GM21529 (cell line): Measurements from ENCODE around the gene BRD2.

Experiments
- ATAC-seq: cut with Tn5 transposase; IDR thresholded peaks from one replicate; pipeline ENCODE4 v1.9.1; 2021; ENCODE audit not compliant: unreplicated experiment

Gene BRD2

DNA sequence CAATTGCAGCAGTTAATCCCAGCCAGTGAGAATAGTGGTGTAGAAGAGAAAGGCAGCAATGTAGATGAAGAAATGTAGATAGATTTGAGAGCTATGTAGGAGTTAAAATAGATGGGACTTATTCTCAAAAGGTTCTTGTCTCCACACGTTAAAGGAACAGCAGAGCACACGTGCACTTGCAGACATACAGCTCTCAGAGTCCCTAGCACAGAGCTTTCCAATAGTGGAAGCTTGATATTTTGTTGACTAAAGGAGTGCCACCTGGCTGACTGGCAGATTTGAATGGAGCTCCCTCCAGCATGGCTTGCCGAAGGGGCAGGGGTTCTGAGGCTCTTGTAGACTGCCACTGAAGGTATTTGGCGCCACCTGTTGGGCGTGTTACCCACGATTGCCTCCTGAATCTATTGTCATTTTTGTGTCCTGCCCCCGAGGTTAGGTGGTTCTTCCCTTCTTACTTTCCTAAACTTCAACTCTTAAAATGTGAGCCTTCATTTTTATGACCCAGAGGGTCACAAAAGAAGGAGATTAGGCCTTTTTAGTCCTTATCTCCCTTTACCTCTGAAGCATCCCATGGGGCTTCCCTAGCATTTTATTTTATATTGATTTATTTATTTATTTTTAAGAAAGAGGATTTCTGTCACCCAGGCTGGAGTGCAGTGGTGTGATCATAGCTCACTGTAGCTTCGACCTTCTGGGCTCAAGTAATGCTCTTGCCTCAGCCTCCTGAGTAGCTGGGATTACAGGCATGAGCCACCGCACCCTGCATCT is 16.4 kb downstream of the BRD2 start:
- ATAC-seq = peak; percentile 49

DNA sequence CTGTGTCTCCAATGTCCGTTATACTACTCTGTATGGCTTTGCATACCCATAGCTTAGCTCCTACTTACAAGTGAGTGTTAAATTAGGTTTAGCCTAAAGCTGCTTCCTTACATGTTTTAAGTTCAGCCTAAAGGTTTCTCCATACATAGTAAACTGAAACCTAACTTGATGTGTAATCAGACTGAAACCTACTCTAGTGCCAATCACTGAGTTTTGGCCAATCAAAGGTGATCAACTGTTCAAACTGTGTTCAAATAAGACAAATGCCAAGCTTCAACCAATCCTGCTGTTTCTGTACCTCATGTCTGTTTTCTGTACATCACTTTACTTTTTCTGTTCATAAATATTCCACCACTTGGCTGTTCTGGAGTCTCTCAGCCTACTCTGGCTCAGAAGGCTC is 21.0 kb downstream of the BRD2 start:
- no peak for ATAC-seq

GRCh38 chr6:32991972-32992371 is 23.6 kb downstream of the BRD2 start:
- ATAC-seq = no peak

GRCh38 chr6:32993363-32993973 is 25.1 kb downstream of the BRD2 start:
- no peak for ATAC-seq

DNA sequence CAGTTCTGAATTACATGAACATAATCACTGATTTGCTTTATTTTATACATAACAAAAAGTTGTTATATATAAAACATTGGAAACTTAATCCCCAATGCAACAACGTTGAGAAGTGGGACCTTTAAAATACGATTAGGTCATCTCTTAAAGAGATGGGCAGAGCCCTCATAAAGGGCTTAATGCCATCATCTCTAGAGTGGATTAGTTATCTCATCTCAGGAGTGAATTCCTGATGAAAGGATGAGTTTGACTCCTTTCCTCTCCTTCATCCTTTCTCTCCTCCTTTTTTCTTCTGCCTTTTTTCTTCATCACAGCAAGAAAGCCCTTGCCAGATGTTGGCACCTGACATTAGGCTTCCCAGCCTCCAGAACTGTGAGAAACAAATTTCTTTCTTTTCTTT is 27.1 kb downstream of the BRD2 start:
- ATAC-seq = no peak

- ATAC-seq = no peak
Observed at GRCh38 chr6:33000055-33000454, 31.7 kb downstream of the BRD2 start.

GRCh38 chr6:33001685-33002084 is 33.3 kb downstream of the BRD2 start:
- no peak for ATAC-seq

- no peak for ATAC-seq
Observed at GRCh38 chr6:33004940-33005339, 36.5 kb downstream of the BRD2 start.

DNA sequence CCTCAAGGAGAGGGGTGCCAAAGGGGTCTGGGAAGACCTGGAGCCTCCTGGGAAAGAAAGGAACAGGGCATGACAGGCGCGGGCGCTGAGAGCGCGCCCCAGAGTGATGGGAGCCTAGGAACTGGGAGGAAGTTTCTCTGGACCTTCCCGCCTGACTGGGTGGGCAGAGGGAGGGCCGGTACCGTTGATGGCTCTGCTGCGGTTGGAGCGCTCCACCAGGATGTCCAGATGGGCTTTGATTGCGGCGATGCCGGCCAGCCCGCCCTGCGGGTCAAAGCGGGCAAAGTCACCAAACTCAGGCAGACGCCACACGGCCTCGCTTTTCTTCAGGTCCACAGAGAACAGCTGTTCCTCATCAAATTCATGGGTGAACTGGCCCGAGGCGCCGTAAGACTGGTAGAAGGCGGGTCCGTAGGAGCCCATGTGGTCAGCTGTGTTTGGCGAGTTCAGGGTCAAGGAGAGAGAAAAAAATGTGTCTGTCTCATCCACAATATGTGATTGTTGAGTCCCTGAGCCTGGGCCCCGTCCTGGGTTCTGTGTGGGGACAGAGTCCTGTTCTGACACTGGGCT is 39.5 kb downstream of the BRD2 start:
- no peak for ATAC-seq

GRCh38 chr6:33008944-33009861 is 40.8 kb downstream of the BRD2 start, which contains the start of gene HLA-DOA:
TSS of gene HLA-DOA (minus strand) at chr6:33009591.
- ATAC-seq = peak; percentile 90

GRCh38 chr6:33010356-33010755 is 42.0 kb downstream of the BRD2 start:
- ATAC-seq = no peak

DNA sequence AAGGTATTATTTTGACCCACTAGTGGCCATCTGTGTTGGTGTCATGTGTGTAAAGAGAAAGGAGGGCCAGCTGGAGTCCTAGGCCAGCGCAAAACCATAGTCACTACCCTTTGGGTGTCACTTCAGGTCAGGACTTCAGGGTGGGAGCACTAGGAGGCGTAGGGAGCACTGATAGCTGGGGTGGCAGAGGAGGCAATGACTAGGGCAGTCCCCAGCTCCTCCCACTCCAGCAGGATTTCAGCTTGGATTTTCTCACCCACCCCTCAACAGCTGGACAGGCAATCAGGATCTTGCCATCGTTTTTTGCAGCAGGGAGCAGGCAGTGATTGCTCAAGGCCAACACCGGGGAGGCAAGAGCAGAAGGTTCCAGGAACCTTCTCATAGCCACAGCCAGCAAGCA is 45.2 kb downstream of the BRD2 start:
- no peak for ATAC-seq

GRCh38 chr6:33014841-33015634 is 46.6 kb downstream of the BRD2 start:
- ATAC-seq = no peak

DNA sequence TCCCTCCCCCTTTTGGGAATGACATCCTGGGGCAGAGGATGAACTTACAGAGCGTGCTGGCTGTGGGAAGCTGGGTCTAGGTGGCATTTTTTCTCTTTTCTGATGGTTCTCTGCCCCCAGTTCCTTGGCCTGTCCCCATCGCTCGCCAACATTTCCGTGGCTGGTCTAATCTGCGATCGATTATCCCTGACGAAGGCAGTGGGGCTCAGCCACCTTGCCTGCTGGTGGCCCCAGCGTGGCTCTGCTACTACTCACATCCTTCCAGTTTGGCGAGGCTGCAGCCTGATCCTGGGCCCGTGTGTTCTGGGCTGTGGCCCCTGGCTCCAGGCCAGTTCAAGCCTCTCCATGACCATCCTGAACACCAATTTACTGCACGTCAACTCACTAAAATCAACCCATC is 47.4 kb downstream of the BRD2 start:
- ATAC-seq = no peak

DNA sequence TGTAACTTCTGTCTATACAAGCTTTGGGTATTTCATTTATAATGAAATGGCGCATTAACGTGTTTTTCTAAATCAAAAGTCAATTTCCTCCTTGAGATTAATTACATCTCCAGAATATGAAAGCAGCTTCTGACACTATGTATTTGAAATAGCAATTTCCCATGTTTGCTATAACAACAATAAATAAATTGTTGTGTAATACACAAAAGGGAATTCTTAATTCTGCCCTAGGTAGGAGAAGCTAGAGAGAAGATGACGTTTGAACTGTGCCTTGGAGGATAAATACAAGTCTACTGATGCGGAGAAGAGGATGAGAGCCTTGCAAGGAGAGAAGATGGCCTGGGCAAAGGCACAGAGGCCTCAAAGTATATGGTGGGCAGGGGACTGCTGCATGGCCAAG is 48.6 kb downstream of the BRD2 start:
- no peak for ATAC-seq

GRCh38 chr6:33017694-33018353 is 49.4 kb downstream of the BRD2 start:
- no peak for ATAC-seq

DNA sequence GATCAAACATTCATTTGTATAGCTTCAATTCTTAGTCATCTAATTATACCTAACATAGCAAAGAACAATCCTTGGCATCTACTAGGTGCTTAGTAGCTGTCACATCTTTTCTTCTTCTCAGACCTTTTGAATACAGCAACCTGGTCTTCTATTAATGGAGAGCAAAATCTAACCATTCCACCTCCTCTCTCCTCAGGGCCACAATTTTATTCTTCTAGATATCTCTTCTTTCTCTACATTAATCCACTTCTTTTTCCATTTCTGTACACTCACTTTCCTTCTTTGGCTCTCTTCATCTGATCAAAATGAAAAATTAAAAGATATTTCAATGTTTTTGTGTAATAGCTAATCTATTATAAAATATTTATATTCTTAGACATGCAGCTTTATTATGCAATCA is 50.0 kb downstream of the BRD2 start:
- ATAC-seq = no peak

GRCh38 chr6:33018904-33019303 is 50.5 kb downstream of the BRD2 start:
- peak; percentile 77 for ATAC-seq

- no peak for ATAC-seq
Observed at GRCh38 chr6:33019372-33019771, 51.0 kb downstream of the BRD2 start.

DNA sequence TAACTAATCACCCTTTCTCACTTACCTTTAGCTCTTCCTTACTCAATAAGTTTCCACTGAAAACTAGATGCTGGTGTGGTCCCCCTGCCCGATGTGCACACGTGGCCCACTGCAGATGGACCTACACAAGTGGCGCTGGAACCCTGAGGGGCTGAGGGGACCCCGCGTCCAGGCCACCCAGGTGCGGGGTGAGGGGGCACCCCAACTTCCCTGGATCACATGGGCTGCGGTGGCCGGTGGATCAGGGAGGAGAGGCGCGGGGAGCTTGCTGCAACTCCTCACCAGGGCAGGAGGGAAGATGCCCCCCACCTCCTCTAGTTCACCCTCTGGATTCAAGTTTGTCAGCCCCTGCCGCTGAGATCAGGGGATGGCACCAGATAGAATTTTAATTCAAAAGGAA is 53.5 kb downstream of the BRD2 start:
- ATAC-seq = no peak
